Neuron (in vitro differentiated cells): ENCODE measurements around the gene MICAL1.

Source experiments
- H2AFZ ChIP-seq: one replicate; pipeline ENCODE4 v1.6.1; 2013; ENCODE audit warnings: low read depth, mild to moderate bottlenecking, inconsistent platforms, low read length, moderate library complexity
- H3K27me3 ChIP-seq: one replicate; pipeline ENCODE4 v1.6.1; 2013; ENCODE audit warnings: low read length; ENCODE audit not compliant: insufficient read depth
- H3K36me3 ChIP-seq: one replicate; pipeline ENCODE4 v1.6.1; 2013; ENCODE audit warnings: low read length; ENCODE audit not compliant: insufficient read depth
- H3K4me1 ChIP-seq: one replicate; pipeline ENCODE4 v1.6.1; 2013; ENCODE audit warnings: low read length; ENCODE audit not compliant: insufficient read depth
- H3K4me3 ChIP-seq: 2 replicates; pipeline ENCODE4 v1.5.1; 2013; ENCODE audit warnings: mild to moderate bottlenecking, low read length, moderate library complexity
- H3K9me3 ChIP-seq: one replicate; pipeline ENCODE4 v1.6.1; 2013; ENCODE audit warnings: low read length

Gene MICAL1

GRCh38 chr6:109420751-109421150 lies 34.8 kb downstream of the MICAL1 start:
- no peaks in the 10 kb centered on the region for H3K36me3 ChIP-seq
- H3K9me3 ChIP-seq: no peaks in the 10 kb centered on the region
- H3K27me3 ChIP-seq: no peaks in the 10 kb centered on the region
- no peak overlapping the region for H2AFZ ChIP-seq
- no peak overlapping the region for H3K4me3 ChIP-seq
- H3K4me1 ChIP-seq: no peaks in the 10 kb centered on the region

DNA sequence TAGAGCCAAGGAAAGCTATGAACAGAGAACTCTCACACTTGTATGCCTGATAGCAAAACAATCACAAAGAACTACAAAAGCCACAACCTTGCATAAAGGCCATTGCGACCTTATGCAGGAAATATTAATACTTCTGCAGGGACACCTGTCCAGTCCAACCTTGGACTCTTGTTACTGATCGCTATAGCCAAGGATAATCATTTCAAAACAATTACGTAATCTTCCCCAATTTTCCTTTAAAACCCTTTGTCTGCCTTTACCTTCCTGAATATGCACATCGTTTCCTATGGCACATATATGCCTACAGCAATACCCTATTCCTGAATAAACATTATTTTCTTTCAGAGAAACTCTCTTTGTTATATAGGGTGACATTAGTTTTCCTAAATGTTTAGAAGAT lies 37.9 kb downstream of the MICAL1 start:
- H2AFZ ChIP-seq: no peak overlapping the region
- H3K36me3 ChIP-seq: no peaks in the 10 kb centered on the region
- H3K9me3 ChIP-seq: no peaks in the 10 kb centered on the region
- no peaks in the 10 kb centered on the region for H3K4me1 ChIP-seq
- no peak overlapping the region for H3K4me3 ChIP-seq
- H3K27me3 ChIP-seq: no peaks in the 10 kb centered on the region

- Histone ChIP-seq H3K4me1 (no peaks in the 10 kb centered on the region), H2AFZ (no peak overlapping the region), H3K36me3 (no peaks in the 10 kb centered on the region), H3K27me3 (no peaks in the 10 kb centered on the region), H3K4me3 (no peak overlapping the region), H3K9me3 (no peaks in the 10 kb centered on the region)
Measured at GRCh38 chr6:109411034-109411433, 44.5 kb downstream of the MICAL1 start.

DNA sequence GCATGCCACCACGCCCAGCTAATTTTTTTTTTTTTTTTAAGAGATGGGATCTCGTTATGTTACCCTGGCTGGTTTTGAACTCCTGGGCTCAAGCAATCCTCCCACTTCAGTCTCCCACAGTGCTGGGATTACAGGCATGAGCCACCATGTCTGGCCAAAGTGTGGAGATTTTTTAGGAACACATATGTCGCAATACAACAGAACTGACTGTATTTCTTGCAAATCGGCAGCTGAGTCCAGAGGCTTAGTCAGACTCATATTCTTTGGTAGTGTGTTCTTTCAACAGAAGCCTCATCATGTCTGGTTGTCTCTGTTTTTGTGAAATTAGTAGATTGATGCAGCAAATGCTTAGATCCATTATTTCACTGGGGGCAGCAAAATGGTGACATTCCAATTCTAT lies 49.4 kb downstream of the MICAL1 start:
- Histone ChIP-seq H3K9me3 (no peaks in the 10 kb centered on the region), H3K4me1 (no peaks in the 10 kb centered on the region), H3K36me3 (no peaks in the 10 kb centered on the region), H3K4me3 (no peak overlapping the region), H2AFZ (no peak overlapping the region), H3K27me3 (no peaks in the 10 kb centered on the region)

- no peak overlapping the region for H3K4me3 ChIP-seq
- H2AFZ ChIP-seq: no peak overlapping the region
- no peaks in the 10 kb centered on the region for H3K9me3 ChIP-seq
- H3K4me1 ChIP-seq: no peaks in the 10 kb centered on the region
- no peaks in the 10 kb centered on the region for H3K27me3 ChIP-seq
- H3K36me3 ChIP-seq: no peaks in the 10 kb centered on the region
Measured at GRCh38 chr6:109397020-109397419, 58.6 kb downstream of the MICAL1 start.

DNA sequence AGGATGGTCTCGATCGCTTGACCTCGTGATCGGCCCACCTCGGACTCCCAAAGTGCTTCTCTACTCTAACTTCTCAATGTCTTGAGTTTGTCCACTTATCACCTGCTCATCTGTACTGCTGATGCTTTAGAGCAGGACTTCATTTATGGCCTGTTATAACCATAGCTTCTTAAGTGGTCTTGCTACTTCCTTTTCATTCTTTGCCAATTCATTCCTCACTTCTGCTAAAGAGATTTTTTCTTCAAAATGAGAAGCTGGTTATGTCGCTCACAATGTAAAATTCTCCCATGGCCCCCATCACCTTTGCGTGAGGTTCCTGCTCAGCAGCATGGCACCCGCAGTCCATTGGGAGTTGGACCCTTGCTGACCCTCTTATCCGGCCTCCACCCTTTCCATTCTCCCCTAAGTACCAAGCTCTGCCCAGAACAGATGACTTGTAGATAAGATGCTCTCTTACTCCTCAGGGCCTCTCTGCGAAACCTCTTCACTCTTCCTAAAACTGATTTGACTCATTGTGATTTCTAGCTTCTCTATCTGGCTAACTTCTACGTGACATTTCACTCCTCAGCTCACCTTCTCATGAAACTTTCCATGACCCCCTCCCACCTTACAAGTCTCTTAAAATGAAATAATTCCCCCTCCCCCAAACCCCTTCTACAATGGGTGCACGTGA lies 59.4 kb downstream of the MICAL1 start:
- no peaks in the 10 kb centered on the region for H3K4me1 ChIP-seq
- H2AFZ ChIP-seq: no peak overlapping the region
- H3K27me3 ChIP-seq: no peaks in the 10 kb centered on the region
- no peaks in the 10 kb centered on the region for H3K9me3 ChIP-seq
- H3K36me3 ChIP-seq: no peaks in the 10 kb centered on the region
- no peak overlapping the region for H3K4me3 ChIP-seq
